22Rv1 (cell line): ENCODE data around the gene C20orf204.

Experiments used
- CTCF ChIP-seq: fragments of 450-650 bp; IDR thresholded peaks from 2 replicates; pipeline ENCODE4 v1.5.1; 2017; ENCODE audit warnings: mild to moderate bottlenecking
- ZFX ChIP-seq: fragments of 450-650 bp; IDR thresholded peaks from 2 replicates; pipeline ENCODE4 v1.6.1; 2017; ENCODE audit warnings: antibody characterized with exemption, borderline replicate concordance

GRCh38 chr20:64053841-64054661, 18.1 kb downstream of the C20orf204 start:
- TF ChIP-seq CTCF (peak; percentile 31), ZFX (no peak)
